Measurements from ENCODE around the gene PAPLN. TPM values are rescaled to one million over a fixed set of nuclear protein-coding genes. Genes with fewer than 3 reads are reported as not detected.

Gene PAPLN
- total and polyA plus RNA-seq, 8 donors: 1.1 to 18.3 (median 2.9) TPM

- FAIRE-seq: no peak
- Histone ChIP-seq H3K27ac (no peak overlapping the region), H3K9me3 (no peaks in the 10 kb centered on the region), H3K4me3 (no peak overlapping the region), H3K4me1 (no peaks in the 10 kb centered on the region), H3K27me3 (no peaks in the 10 kb centered on the region), H3K36me3 (peaks cover 9 to 41% (median 21%) of the 10 kb centered on the region in 3 donors)
- ATAC-seq: no peak
- intact Hi-C loops (cut with DNase I): no loop called here
- no peak for DNase-seq
- no peak for TF ChIP-seq CTCF (IDR thresholded peaks at IDR 0.05)
- WGBS, 2 donors: 97% methylated on average over 5 of the region's 5 CpGs
Measured at GRCh38 chr14:73280903-73281302, 43.6 kb downstream of the PAPLN start.

DNA sequence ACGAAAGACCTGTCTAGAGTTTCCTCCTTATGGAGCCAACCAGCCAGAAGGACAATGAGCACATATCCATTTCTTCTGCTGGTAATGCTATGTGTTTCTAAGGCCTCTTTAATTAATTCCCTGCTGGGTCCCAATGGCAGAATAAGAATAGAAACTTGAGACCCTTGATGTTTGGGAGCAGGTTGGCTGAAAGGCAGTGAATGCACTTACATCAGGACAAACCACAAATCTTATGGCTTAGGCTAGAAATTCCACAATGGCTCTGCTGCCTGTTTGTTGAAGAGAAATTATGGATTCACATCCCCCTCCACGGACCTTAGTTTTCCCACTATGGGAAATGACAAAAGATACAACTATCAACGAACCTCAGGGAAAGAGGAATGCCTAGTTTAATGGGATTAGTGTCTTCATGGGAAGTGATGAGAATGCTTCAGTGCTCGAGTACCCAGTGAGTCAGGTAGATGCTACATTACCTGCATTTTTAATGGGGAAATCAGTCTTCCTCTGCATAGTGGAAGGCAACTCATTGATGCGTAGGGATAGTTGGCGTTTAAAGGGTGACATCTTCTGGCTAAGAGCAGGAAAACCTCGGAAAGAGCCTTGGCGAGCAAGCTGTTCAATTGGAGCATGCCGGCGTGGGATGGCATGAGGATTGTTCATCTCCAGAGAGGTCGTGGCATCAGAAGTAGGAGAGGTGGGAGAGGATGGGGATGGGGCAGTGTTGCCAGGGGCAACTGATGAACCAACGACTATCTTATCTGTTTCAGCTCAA, 46.5 kb downstream of the PAPLN start:
- H3K27ac ChIP-seq: no peak overlapping the region
- DNase-seq (no peak), FAIRE-seq (no peak), ATAC-seq (no peak)
- H3K4me3 ChIP-seq: no peak overlapping the region
- peaks cover 0 to 40% (median 17%) of the 10 kb centered on the region in 3 donors for H3K36me3 ChIP-seq
- H3K4me1 ChIP-seq: no peaks in the 10 kb centered on the region
- WGBS, 2 donors: 69 to 72% methylated on average over 12 of the region's 12 CpGs
- H3K27me3 ChIP-seq: no peaks in the 10 kb centered on the region
- TF ChIP-seq CTCF (IDR thresholded peaks at IDR 0.05): no peak
- no peaks in the 10 kb centered on the region for H3K9me3 ChIP-seq
- intact Hi-C loops (cut with DNase I): no loop called here

- DNase-seq (no peak), FAIRE-seq (no peak), ATAC-seq (no peak)
- TF ChIP-seq CTCF (IDR thresholded peaks at IDR 0.05): no peak
- 96 to 100% methylated on average over 1 of the region's 1 CpG for WGBS, 2 donors
- Histone ChIP-seq H3K4me3 (no peak overlapping the region), H3K27ac (no peak overlapping the region), H3K4me1 (peaks cover 0 to 5% (median 0%) of the 10 kb centered on the region in 3 donors), H3K9me3 (no peaks in the 10 kb centered on the region), H3K36me3 (peaks cover 0 to 40% (median 15%) of the 10 kb centered on the region in 3 donors), H3K27me3 (no peaks in the 10 kb centered on the region)
- intact Hi-C loops (cut with DNase I): no loop called here
Measured at GRCh38 chr14:73285979-73286378, 48.7 kb downstream of the PAPLN start.

DNA sequence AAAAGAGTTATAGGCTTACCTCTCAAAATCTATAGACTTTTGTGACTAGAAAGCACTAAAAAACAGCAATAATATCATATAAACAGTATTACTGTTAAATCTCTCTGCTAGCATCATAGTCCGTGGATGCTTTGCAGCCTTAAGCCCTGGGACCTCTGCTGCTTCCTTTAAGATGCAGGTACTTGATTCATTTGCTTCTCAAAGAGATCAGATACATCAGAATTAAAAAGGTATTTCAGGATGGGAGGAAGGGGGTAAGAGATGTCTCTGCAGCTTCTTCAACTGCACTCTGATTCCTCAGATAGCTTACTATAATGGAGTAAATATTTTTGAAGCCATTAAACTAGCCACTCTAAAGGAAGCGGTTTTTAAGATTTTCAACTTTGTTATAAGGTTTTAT, 49.3 kb downstream of the PAPLN start:
- no peak for TF ChIP-seq CTCF (IDR thresholded peaks at IDR 0.05)
- H3K9me3 ChIP-seq: no peaks in the 10 kb centered on the region
- H3K27ac ChIP-seq: no peak overlapping the region
- no peak for DNase-seq
- peaks cover 0 to 40% (median 11%) of the 10 kb centered on the region in 3 donors for H3K36me3 ChIP-seq
- H3K4me3 ChIP-seq: no peak overlapping the region
- WGBS, 2 donors: 96% methylated on average over 2 of the region's 2 CpGs
- no peak for FAIRE-seq
- intact Hi-C loops (cut with DNase I): no loop called here
- peaks cover 0 to 5% (median 0%) of the 10 kb centered on the region in 3 donors for H3K4me1 ChIP-seq
- no peak for ATAC-seq
- H3K27me3 ChIP-seq: no peaks in the 10 kb centered on the region

GRCh38 chr14:73287071-73287470, 49.8 kb downstream of the PAPLN start:
- H3K36me3 ChIP-seq: peaks cover 0 to 36% (median 11%) of the 10 kb centered on the region in 3 donors
- WGBS, 2 donors: 90 to 92% methylated on average over 5 of the region's 5 CpGs
- no peak for TF ChIP-seq CTCF (IDR thresholded peaks at IDR 0.05)
- no peak for DNase-seq
- H3K27ac ChIP-seq: no peak overlapping the region
- H3K27me3 ChIP-seq: no peaks in the 10 kb centered on the region
- no peak for FAIRE-seq
- no peak for ATAC-seq
- intact Hi-C loops (cut with DNase I): no loop called here
- peaks cover 0 to 5% (median 0%) of the 10 kb centered on the region in 3 donors for H3K4me1 ChIP-seq
- H3K9me3 ChIP-seq: no peaks in the 10 kb centered on the region
- no peak overlapping the region for H3K4me3 ChIP-seq

Data from pancreas (tissue), 10 donors.